Suprapubic skin (tissue), 4 donors: ENCODE data around the gene PCNT. TPM values are rescaled to one million over a fixed set of nuclear protein-coding genes. Genes with fewer than 3 reads are reported as not detected.

Source experiments
- DNase-seq, 2 donors: peaks; one replicate each; pipeline ENCODE4 v3.0.0-alpha.2; 2019; ENCODE audit warnings: low spot score in 2 of 2
- H3K27ac ChIP-seq: fragments of 200-600 bp; sonication (generic); one replicate; pipeline ENCODE4 v1.5.1; 2019
- H3K27me3 ChIP-seq: fragments of 200-600 bp; sonication (generic); one replicate; pipeline ENCODE4 v1.5.1; 2019
- H3K36me3 ChIP-seq: fragments of 200-600 bp; sonication (generic); one replicate; pipeline ENCODE4 v1.5.1; 2019
- H3K4me1 ChIP-seq: fragments of 200-600 bp; sonication (generic); one replicate; pipeline ENCODE4 v1.5.1; 2019
- H3K4me3 ChIP-seq: fragments of 200-600 bp; sonication (generic); one replicate; pipeline ENCODE4 v1.5.1; 2019; ENCODE audit warnings: mild to moderate bottlenecking
- H3K9me3 ChIP-seq: fragments of 200-600 bp; sonication (generic); one replicate; pipeline ENCODE4 v1.5.1; 2019
- EP300 ChIP-seq: sonication (generic); formaldehyde crosslinking; IDR thresholded peaks from one replicate; pipeline ENCODE4 v1.6.1; 2017; ENCODE audit warnings: antibody characterized with exemption
- POLR2A ChIP-seq, 2 donors: fragments of 450-650 bp; IDR thresholded peaks; one replicate each; pipeline ENCODE4 v1.6.1; 2017; ENCODE audit warnings: antibody characterized with exemption in 2 of 2, mild to moderate bottlenecking in 2 of 2, moderate library complexity in 2 of 2
- POLR2AphosphoS5 ChIP-seq, 3 donors: sonication (generic); formaldehyde crosslinking; IDR thresholded peaks; one replicate each; pipeline ENCODE4 v1.6.1; 2017; ENCODE audit warnings: antibody characterized with exemption in 3 of 3
- WGBS: methylation state at CpG from one replicate; pipeline ENCODE4 v1.1.5; 2018; 5-methylcytosine and 5-hydroxymethylcytosine counted together
- total RNA-seq, 4 donors: library from RNA; depleted of rRNA; stranded (reverse); fragments of >200 nt; gene quantifications; one replicate each; pipeline ENCODE4 v1.1.0, GENCODE V29; 2016
- TF ChIP-seq, protein P1 (sequence below), 2 donors: fragments of 200-600 bp in 1 of 2; fragments of 450-650 bp in 1 of 2; sonication (generic) in 1 of 2; IDR thresholded peaks; one replicate each; pipeline ENCODE4 v1.5.1; 2016 to 2019; ENCODE audit warnings: antibody characterized with exemption in 2 of 2, mild to moderate bottlenecking in 1 of 2, moderate library complexity in 1 of 2

The PCNT gene
- total RNA-seq, 4 donors from 2014 or later, result 27.4 to 65.2 (median 47.0) TPM

DNA sequence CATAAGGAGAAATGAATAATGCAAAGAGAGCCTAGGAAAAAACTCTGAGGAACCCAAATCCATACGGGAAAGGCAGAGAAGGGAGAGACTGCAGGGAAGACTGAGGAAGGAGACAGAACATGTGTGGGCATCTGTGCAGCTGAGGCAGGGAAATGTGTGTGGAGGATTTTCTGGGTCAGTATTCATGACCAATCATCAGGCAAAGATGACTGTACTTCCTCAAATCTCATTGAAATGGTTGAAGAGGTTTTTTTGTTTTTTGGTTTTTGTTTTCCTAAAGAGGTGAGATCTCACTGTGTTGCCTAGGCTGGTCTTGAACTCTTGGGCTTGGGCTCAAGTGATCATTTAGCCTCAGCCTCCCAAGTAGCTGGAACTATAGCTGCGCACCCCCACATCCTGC is 150.4 kb downstream of the PCNT start:
- 91% methylated on average over 2 of the region's 2 CpGs for WGBS
- H3K9me3 ChIP-seq, result no peaks in the 10 kb centered on the region
- no peak overlapping the region for H3K27ac ChIP-seq
- TF ChIP-seq, protein P1, sequence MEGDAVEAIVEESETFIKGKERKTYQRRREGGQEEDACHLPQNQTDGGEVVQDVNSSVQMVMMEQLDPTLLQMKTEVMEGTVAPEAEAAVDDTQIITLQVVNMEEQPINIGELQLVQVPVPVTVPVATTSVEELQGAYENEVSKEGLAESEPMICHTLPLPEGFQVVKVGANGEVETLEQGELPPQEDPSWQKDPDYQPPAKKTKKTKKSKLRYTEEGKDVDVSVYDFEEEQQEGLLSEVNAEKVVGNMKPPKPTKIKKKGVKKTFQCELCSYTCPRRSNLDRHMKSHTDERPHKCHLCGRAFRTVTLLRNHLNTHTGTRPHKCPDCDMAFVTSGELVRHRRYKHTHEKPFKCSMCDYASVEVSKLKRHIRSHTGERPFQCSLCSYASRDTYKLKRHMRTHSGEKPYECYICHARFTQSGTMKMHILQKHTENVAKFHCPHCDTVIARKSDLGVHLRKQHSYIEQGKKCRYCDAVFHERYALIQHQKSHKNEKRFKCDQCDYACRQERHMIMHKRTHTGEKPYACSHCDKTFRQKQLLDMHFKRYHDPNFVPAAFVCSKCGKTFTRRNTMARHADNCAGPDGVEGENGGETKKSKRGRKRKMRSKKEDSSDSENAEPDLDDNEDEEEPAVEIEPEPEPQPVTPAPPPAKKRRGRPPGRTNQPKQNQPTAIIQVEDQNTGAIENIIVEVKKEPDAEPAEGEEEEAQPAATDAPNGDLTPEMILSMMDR (IDR thresholded peaks at IDR 0.05), result no peak
- TF ChIP-seq EP300 (no peak), POLR2AphosphoS5 (IDR thresholded peaks at IDR 0.05) (no peak), POLR2A (IDR thresholded peaks at IDR 0.05) (no peak)
- H3K36me3 ChIP-seq, result peaks cover under 1% of the 10 kb centered on the region
- no peak for DNase-seq
- H3K4me1 ChIP-seq, result peaks cover 13% of the 10 kb centered on the region
- no peaks in the 10 kb centered on the region for H3K27me3 ChIP-seq
- no peak overlapping the region for H3K4me3 ChIP-seq

DNA sequence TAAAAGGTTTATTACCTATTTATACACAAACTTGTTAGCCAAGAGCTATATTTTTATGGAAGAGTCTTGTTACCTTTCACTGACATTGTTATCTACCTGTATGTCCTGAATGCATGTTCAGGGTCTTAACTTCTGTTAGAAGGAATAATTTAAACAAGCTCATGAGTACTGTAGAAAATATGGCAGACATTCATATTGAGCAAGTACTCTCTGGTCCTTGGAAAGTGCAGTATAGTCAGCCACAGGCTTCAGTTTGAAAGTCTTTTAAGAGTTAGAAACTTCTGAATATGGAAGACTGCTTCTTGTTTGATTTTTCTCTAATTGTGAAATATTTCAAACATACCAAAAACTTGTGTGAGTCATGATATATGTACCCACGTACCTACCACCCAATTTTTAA is 151.3 kb downstream of the PCNT start:
- H3K4me1 ChIP-seq, result peaks cover 13% of the 10 kb centered on the region
- no peaks in the 10 kb centered on the region for H3K9me3 ChIP-seq
- H3K27ac ChIP-seq, result no peak overlapping the region
- peaks cover under 1% of the 10 kb centered on the region for H3K36me3 ChIP-seq
- H3K4me3 ChIP-seq, result no peak overlapping the region
- TF ChIP-seq POLR2AphosphoS5 (IDR thresholded peaks at IDR 0.05), result no peak
- H3K27me3 ChIP-seq, result no peaks in the 10 kb centered on the region
- WGBS, result 88% methylated on average over 1 of the region's 1 CpG
- no peak for DNase-seq

DNA sequence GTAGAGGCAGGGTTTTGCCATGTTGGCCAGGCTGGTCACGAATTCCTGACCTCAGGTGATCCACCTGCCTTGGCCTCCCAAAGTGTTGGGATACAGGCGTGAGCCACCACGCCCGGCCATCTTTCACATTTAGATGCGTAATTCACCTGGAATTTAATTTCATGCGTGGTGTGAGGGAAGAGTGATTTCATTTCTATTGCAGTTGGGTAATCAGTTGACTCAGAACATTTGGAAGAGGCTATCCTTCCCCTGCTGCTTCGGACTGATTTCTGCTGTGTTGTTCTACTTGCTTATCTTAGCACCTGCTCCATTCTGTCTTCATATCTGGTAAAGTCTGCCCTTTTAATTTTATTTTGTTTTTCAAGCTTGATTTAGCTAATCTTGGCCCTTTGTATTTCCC is 153.8 kb downstream of the PCNT start:
- Histone ChIP-seq H3K4me1 (peaks cover 13% of the 10 kb centered on the region), H3K9me3 (no peaks in the 10 kb centered on the region), H3K36me3 (peaks cover 7% of the 10 kb centered on the region), H3K27ac (no peak overlapping the region), H3K27me3 (no peaks in the 10 kb centered on the region), H3K4me3 (no peak overlapping the region)
- no peak for DNase-seq
- TF ChIP-seq, protein P1 (IDR thresholded peaks at IDR 0.05), result no peak
- TF ChIP-seq POLR2A (IDR thresholded peaks at IDR 0.05) (no peak), POLR2AphosphoS5 (IDR thresholded peaks at IDR 0.05) (no peak), EP300 (no peak)
- 59% methylated on average over 7 of the region's 7 CpGs for WGBS

DNA sequence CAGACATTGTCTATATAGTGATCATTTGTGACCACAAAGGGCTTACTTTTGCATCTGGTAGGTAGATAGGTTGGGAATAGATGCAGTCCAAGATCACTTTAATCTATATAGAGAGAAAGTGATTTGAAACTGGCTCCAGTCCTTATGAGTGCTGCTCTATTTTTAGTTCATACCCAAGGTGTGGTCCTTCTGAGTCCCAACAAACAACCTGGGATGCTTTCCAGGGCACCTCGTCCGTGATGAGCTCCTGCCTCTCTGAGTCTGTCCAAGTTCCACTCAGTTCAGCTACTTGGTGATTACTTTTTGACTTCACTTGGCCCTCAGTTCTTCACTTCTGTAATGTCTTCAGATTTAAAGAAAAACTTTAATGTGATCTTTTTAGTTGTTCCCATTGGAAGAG is 155.0 kb downstream of the PCNT start:
- WGBS, result 33% methylated on average over 2 of the region's 2 CpGs
- no peak for DNase-seq

DNA sequence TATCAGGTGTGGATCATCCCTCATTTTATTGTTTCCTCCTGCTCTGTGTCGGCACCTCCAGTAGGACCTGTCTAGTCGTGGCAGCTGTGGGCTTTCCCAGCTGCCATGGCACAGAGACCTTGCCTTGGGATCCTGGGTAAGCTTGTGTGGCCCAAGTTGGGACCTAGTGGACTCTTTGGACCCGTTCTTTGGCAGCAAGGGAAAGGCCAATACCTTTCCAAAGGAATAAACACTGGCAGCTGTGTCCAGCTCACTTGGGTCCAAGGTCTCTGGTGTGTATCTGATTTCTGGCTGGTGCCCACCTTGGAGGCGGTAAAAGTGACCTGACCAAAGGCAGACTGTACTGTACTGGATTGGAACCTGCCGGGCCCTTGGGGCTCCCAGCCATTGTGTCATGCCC is 156.5 kb downstream of the PCNT start:
- no peaks in the 10 kb centered on the region for H3K27me3 ChIP-seq
- 100% methylated on average over 5 of the region's 5 CpGs for WGBS
- TF ChIP-seq EP300, result no peak
- TF ChIP-seq, protein P1 (IDR thresholded peaks at IDR 0.05), result no peak
- TF ChIP-seq POLR2A (IDR thresholded peaks at IDR 0.05), result no peak
- no peak for TF ChIP-seq POLR2AphosphoS5 (IDR thresholded peaks at IDR 0.05)
- H3K9me3 ChIP-seq, result no peaks in the 10 kb centered on the region
- H3K4me1 ChIP-seq, result peaks cover 13% of the 10 kb centered on the region
- no peak overlapping the region for H3K27ac ChIP-seq
- DNase-seq, result no peak
- no peak overlapping the region for H3K4me3 ChIP-seq
- peaks cover 7% of the 10 kb centered on the region for H3K36me3 ChIP-seq

More for the DNA sequence above, 155.0 kb downstream of the PCNT start:
- H3K4me3 ChIP-seq, result no peak overlapping the region
- peaks cover 13% of the 10 kb centered on the region for H3K4me1 ChIP-seq
- H3K9me3 ChIP-seq, result no peaks in the 10 kb centered on the region
- TF ChIP-seq, protein P1 (IDR thresholded peaks at IDR 0.05), result no peak
- no peak for TF ChIP-seq EP300
- TF ChIP-seq POLR2A (IDR thresholded peaks at IDR 0.05), result no peak
- TF ChIP-seq POLR2AphosphoS5 (IDR thresholded peaks at IDR 0.05), result no peak
- no peak overlapping the region for H3K27ac ChIP-seq
- H3K36me3 ChIP-seq, result peaks cover 7% of the 10 kb centered on the region
- no peaks in the 10 kb centered on the region for H3K27me3 ChIP-seq

DNA sequence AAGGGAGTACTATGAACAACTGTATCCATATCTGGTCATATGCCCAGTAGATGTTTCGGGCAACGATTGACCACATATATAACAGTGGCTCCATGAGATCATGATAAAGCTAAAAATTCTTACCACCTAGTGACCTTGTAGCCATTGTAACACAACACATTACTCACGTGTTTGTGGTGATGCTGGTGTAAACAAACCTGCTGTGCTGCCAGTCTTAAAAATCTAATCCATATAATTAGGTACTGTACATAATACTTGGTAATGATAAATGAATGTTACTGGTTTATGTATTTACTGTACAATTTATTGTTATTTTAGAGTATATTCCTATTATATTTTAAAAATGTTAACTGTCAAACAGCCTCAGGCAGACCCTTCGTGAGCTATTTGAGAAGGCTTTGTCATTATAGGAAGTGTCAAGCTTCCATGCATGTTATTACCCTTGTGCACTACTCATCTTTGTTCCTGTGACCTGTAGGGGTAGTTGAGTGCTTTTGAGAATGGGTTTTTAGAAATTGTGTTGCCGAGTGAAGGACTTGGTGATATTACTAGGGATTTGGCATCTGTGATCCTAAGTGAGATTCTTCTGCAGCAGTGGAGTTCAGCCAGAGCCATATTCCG is 158.4 kb downstream of the PCNT start:
- TF ChIP-seq EP300 (no peak), POLR2AphosphoS5 (IDR thresholded peaks at IDR 0.05) (no peak), POLR2A (IDR thresholded peaks at IDR 0.05) (no peak)
- TF ChIP-seq, protein P1 (IDR thresholded peaks at IDR 0.05), result no peak
- Histone ChIP-seq H3K36me3 (peaks cover 7% of the 10 kb centered on the region), H3K4me3 (no peak overlapping the region), H3K4me1 (peaks cover 13% of the 10 kb centered on the region), H3K27ac (no peak overlapping the region), H3K9me3 (no peaks in the 10 kb centered on the region), H3K27me3 (no peaks in the 10 kb centered on the region)
- DNase-seq, result no peak
- WGBS, result 92% methylated on average over 6 of the region's 6 CpGs
